Body of pancreas (tissue), 4 donors: Measurements from ENCODE around the gene GRAP2. TPM values are rescaled to one million over a fixed set of nuclear protein-coding genes. Genes with fewer than 3 reads are reported as not detected.

Experiments
- ATAC-seq: fragments of 150-250 bp; one replicate; pipeline ENCODE4 v1.9.1; 2016
- DNase-seq, 4 donors: peaks; one replicate each; pipeline ENCODE4 v3.0.0-alpha.2; 2019
- H3K27ac ChIP-seq, 4 donors: fragments of 200-600 bp; sonication (generic); 1 replicate in 3 of 4; 2 replicates in 1 of 4; pipeline versions ENCODE4 v1.5.1 to v1.6.1; 2016 to 2019; ENCODE audit warnings: mild to moderate bottlenecking in 1 of 4, mixed read lengths in 1 of 4, moderate library complexity in 1 of 4
- H3K27me3 ChIP-seq, 2 donors: fragments of 200-600 bp; sonication (generic); one replicate each; pipeline ENCODE4 v1.6.0; 2016; ENCODE audit warnings: mild to moderate bottlenecking in 1 of 2
- H3K36me3 ChIP-seq, 2 donors: fragments of 200-600 bp; sonication (generic); replicated peaks in 1 of 2; 2 replicates each; pipeline ENCODE4 v1.5.1; 2016; ENCODE audit warnings: low read depth in 2 of 2; ENCODE audit not compliant: insufficient read depth in 1 of 2
- H3K4me1 ChIP-seq: fragments of 200-600 bp; sonication (generic); one replicate; pipeline ENCODE4 v1.6.0; 2016
- H3K4me3 ChIP-seq, 2 donors: fragments of 200-600 bp; sonication (generic); 1 replicate in 1 of 2; 2 replicates in 1 of 2; pipeline ENCODE4 v1.5.1; 2016 to 2019
- H3K9me3 ChIP-seq, 3 donors: fragments of 200-600 bp; sonication (generic); 1 replicate in 2 of 3; 2 replicates in 1 of 3; pipeline ENCODE4 v1.5.1; 2016
- CTCF ChIP-seq, 7 experiments: fragments of 450-650 bp in 4 of 7; fragments of 200-600 bp in 3 of 7; sonication (generic) in 3 of 7; IDR thresholded peaks; one replicate each; pipeline ENCODE4 v1.5.1; 2016 to 2019; ENCODE audit warnings: antibody characterized with exemption in 7 of 7
- POLR2A ChIP-seq, 3 donors: fragments of 450-650 bp; IDR thresholded peaks; one replicate each; pipeline ENCODE4 v1.6.1; 2016; ENCODE audit warnings: antibody characterized with exemption in 3 of 3, mild to moderate bottlenecking in 2 of 3
- WGBS, 2 donors: methylation state at CpG; one replicate each; pipeline ENCODE4 v1.1.5; 2017; 5-methylcytosine and 5-hydroxymethylcytosine counted together
- intact Hi-C: fragments of 100-400 bp; cut with DNase I; formaldehyde crosslinking; loops from one replicate; pipeline ENCODE4 v1.15.1; 2023
- total RNA-seq, 2 donors: library from RNA; depleted of rRNA; stranded (reverse); fragments of >200 nt; gene quantifications; one replicate each; pipeline ENCODE4 v1.1.0, GENCODE V29; 2016

GRAP2 gene
- total RNA-seq, 2 donors from 2014 or later, result 0.78 to 0.99 TPM

GRCh38 chr22:40010746-40011145 lies 109.9 kb downstream of the GRAP2 start:
- DNase-seq, result no peak
- 43 to 66% methylated on average over 4 to 6 of the region's 6 CpGs for WGBS, 2 donors
- ATAC-seq, result no peak
- intact Hi-C loops, result no loop called here
- Histone ChIP-seq H3K4me1 (peaks cover 47% of the 10 kb centered on the region), H3K27me3 (no peaks in the 10 kb centered on the region), H3K4me3 (no peak overlapping the region), H3K36me3 (no peaks in the 10 kb centered on the region), H3K9me3 (no peaks in the 10 kb centered on the region), H3K27ac (no peak overlapping the region)
- TF ChIP-seq POLR2A (IDR thresholded peaks at IDR 0.05) (no peak), CTCF (IDR thresholded peaks at IDR 0.05) (no peak)

- intact Hi-C loops, result no loop called here
- Histone ChIP-seq H3K36me3 (peaks cover 0 to 1% of the 10 kb centered on the region in 2 donors), H3K4me3 (no peak overlapping the region), H3K4me1 (peaks cover 39% of the 10 kb centered on the region), H3K27me3 (no peaks in the 10 kb centered on the region), H3K27ac (no peak overlapping the region), H3K9me3 (no peaks in the 10 kb centered on the region)
- DNase-seq (no peak), ATAC-seq (peak; percentile 25)
- TF ChIP-seq POLR2A (IDR thresholded peaks at IDR 0.05), result no peak
- TF ChIP-seq CTCF (IDR thresholded peaks at IDR 0.05), result no peak
- WGBS, 2 donors, result 48 to 57% methylated on average over 5 of the region's 5 CpGs
These were observed 113.9 kb downstream of the GRAP2 start for GRCh38 chr22:40014667-40015248.

- Histone ChIP-seq H3K36me3 (peaks cover 0 to 4% of the 10 kb centered on the region in 2 donors), H3K9me3 (no peaks in the 10 kb centered on the region), H3K27me3 (no peaks in the 10 kb centered on the region), H3K27ac (no peak overlapping the region), H3K4me3 (no peak overlapping the region), H3K4me1 (peaks cover 32% of the 10 kb centered on the region)
- 44 to 45% methylated on average over 10 of the region's 10 CpGs for WGBS, 2 donors
- ATAC-seq, result no peak
- intact Hi-C loops, result no loop called here
- TF ChIP-seq POLR2A (IDR thresholded peaks at IDR 0.05) (no peak), CTCF (IDR thresholded peaks at IDR 0.05) (no peak)
- no peak for DNase-seq
These were observed 114.6 kb downstream of the GRAP2 start for GRCh38 chr22:40015358-40015976.

GRCh38 chr22:40018051-40018450 lies 117.2 kb downstream of the GRAP2 start:
- Histone ChIP-seq H3K9me3 (no peaks in the 10 kb centered on the region), H3K4me1 (peaks cover 20% of the 10 kb centered on the region), H3K36me3 (peaks cover 5 to 8% of the 10 kb centered on the region in 2 donors), H3K4me3 (no peak overlapping the region), H3K27me3 (no peaks in the 10 kb centered on the region), H3K27ac (no peak overlapping the region)
- DNase-seq (no peak), ATAC-seq (no peak)
- TF ChIP-seq CTCF (IDR thresholded peaks at IDR 0.05) (no peak), POLR2A (IDR thresholded peaks at IDR 0.05) (no peak)
- WGBS, 2 donors, result 81 to 90% methylated on average over 4 to 6 of the region's 6 CpGs
- intact Hi-C loops, result no loop called here

- DNase-seq (no peak), ATAC-seq (no peak)
- H3K36me3 ChIP-seq, result peaks cover 5 to 8% of the 10 kb centered on the region in 2 donors
- H3K4me1 ChIP-seq, result peaks cover 20% of the 10 kb centered on the region
- TF ChIP-seq CTCF (IDR thresholded peaks at IDR 0.05), result no peak
- TF ChIP-seq POLR2A (IDR thresholded peaks at IDR 0.05), result no peak
- H3K27me3 ChIP-seq, result no peaks in the 10 kb centered on the region
- intact Hi-C loops, result no loop called here
- no peak overlapping the region for H3K27ac ChIP-seq
- no peak overlapping the region for H3K4me3 ChIP-seq
- no peaks in the 10 kb centered on the region for H3K9me3 ChIP-seq
- 86 to 88% methylated on average over 4 to 9 of the region's 9 CpGs for WGBS, 2 donors
These were observed 118.2 kb downstream of the GRAP2 start for GRCh38 chr22:40019100-40019499.
